ENCODE data around the gene RTP5.
"Not testable (repeated sequence)": the region's sequence is repeated elsewhere in the genome, so short reads cannot be mapped to it uniquely, and the experiment has no call there.

RTP5 gene

DNA sequence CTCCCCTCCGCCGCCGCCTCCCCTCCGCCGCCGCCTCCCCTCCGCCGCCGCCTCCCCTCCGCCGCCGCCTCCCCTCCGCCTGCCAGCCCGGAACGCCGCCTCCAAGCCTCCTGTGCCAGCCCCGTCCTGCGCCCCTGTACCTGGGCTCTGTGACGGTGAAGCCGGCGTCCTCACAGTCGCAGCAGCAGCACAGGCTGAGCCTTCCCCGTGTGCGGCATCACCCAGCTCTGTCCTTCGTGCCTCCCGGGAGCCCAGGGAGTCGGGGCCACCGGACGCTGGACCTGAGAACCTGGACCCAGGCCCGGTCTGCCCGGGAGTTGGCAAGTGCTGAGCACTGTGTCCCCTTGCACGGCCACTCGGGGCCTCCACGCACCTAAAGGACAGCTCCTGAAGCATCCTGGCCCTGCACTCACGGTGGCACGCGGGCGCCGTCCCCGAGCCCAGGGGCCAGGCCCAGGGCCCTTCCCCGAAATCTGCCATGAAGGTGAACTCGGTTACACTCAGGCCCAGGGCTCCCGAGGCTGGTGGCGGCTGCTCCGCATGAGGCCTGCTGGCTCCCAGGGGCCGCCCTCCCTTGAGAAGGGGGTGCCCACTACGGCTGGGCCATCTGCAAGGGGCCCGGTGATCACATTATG is 32.9 kb downstream of the RTP5 start:
- DNase-seq (ENCODE audit: low read depth), result no peak

DNA sequence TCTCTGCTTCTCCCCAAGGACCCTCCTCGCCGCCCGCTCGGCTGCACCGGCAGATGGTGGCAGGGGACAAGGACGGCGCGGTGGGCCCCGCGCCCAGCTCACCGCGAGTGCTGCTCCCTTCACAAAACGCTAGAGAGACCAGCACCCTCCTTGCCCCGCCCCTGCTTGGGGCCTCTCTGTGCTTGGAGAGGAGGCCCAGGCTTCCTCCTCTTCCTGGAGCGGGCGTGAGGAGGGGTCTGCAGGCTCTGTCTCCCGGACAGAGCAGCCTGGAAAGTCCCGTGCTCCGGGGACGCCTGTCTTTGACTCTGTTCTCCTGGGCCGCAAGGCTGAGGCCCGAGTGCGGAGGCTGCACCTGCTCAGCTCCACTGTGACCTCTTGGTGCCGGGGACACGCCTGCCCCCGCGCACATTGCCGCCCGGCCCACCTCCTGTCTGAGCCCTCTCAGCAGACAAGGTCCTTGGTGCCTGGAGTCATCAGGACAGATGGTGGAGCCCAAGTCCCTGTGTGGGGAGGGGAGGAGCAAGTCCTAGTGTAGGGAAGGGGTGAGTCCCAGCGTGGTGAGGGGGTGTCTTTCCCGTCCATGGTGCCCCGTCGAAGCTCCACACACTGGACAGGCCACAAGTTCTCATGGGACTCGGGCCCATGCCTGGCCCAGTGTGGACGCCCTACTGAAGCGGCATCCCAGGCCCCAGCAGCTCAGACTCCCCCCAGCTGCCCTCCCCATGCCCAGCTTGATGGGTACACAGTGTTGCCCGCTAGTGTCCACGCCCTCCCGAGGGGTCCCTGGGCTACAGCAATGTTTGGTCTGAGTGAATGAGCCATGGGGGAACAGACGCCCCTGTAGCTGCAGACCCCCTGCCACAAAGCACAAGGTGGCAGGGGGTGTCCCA is 33.8 kb downstream of the RTP5 start:
- no peak for DNase-seq (ENCODE audit: low read depth)

DNA sequence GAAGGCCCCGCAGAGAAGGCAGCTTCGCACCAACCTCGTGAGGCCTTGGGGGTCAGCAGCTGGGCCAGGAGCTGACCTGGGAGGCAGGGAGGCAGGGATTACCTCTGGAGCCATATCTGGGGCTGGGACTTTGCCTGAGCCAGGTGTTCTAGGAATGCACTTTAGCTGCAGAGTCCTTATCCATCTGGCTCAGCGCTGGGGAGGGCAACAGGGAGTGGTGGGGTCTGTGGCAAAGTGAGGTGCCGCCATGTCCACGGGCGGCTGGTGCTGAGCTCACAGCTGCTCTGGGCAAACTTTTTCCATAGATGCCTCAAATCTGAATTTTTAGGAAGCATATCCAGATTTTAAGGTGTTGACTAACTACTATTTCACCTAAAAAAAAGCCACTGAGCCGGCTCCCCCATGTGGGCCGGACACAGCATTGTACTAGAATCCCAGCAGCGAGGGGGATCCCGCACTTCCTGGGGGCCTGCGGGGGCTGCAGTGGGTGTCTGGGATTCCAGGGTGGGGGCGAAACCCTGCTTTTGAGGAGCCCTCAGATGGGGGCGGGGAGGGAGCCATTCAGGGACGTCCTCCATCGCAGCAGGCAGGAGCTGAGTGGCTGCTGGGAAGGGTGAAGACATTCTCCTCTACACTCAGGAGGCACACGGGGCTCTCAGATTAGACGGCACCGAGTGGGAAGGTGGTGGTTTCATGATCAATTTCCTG is 34.6 kb downstream of the RTP5 start:
- DNase-seq (ENCODE audit: low read depth), result no peak

DNA sequence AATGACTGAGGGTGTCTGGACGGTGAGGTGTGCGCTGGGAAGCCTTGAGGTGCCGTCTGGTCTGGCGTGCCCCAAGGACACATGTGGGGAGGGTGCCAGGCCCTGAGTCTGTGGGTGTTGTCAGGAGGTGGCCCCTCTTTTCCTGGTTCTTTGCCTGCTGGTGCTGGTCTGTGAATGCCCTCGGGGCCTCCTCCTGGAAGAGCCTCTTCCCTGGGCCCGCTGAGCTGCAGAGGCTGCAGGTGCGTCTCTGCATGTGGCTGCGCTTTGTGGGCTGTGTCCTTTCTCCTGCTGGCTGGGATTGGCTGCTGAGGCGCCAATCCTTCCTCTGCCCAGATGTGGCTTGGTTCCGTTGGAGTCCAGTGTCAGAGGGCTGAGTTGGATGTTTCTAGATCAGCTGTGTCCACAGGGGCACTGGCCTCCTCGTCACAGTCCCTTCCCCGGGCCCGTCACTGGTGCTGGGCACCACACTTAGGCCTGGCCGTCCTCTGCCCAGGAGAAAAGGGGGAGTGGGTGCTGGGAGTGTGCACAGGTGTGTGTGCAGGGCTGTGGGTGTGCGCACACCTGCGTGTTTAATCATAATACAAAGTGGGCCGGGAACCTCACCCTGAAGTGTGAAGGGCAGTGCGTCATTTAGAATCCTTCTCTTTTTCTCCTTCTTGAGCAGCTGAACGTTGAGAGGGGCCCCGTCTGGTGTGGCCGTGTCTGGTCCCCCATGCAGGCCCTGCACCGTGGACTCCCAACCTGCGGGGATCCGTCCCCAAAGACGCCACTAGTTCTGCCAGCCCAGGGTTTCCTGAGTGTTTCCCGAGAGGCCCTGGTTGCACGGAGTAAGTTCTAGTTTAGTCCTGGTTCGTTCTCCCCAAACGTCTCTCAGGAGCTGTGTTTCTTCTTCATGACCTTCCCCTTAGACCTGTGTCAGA is 35.5 kb downstream of the RTP5 start:
- DNase-seq (ENCODE audit: low read depth), result no peak

DNA sequence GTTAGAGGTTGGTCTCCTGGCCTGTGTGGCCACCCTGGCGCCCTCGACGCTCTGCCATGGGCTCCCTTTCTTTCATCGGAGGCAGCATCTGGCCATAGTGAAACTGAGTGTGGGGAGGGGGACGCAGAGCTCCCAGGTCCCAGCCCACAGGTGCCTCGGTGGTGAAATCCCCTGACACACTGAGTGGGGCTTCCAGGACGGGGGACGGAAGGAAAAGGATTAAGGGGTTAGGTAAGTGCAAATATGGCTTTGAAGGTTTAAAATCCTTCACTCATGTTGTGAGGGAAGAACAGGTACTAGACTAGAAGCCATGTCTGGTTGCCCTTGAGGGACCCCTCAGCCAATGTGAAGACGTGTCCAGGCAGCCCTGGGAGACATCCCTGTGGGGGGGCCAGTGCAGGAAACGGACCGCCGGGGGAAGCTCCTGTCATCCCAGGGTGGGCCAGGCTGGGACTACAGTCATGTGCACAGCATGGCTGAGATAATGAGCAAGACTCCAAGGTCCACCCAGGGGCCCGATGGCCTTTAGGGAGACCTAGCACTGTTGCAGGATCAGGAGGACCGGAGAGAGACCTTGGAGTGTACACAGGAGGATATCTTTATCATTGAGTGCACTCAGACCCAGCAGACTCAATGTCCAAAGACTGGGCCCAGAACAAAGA is 36.3 kb downstream of the RTP5 start:
- DNase-seq (ENCODE audit: low read depth), result no peak

DNA sequence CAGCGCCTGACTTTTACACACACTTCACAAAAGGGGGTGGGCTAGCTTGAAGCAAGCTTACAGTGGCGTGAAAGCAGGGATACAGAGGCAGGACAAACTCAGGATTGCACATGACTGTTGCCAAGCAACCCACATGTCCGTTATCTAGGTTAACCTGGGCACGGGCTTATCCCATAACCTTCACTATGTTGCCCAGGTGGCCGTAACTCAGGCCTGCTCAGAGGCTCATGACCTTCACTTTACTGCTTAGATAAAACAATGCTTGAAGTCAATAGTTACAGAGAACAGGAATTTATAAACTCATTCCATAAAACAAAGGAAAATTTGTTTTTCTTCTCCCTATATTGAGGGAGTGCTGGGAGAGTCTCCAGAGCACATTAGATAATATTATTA is 36.8 kb downstream of the RTP5 start:
- not testable (repeated sequence) for DNase-seq (ENCODE audit: low read depth)

DNA sequence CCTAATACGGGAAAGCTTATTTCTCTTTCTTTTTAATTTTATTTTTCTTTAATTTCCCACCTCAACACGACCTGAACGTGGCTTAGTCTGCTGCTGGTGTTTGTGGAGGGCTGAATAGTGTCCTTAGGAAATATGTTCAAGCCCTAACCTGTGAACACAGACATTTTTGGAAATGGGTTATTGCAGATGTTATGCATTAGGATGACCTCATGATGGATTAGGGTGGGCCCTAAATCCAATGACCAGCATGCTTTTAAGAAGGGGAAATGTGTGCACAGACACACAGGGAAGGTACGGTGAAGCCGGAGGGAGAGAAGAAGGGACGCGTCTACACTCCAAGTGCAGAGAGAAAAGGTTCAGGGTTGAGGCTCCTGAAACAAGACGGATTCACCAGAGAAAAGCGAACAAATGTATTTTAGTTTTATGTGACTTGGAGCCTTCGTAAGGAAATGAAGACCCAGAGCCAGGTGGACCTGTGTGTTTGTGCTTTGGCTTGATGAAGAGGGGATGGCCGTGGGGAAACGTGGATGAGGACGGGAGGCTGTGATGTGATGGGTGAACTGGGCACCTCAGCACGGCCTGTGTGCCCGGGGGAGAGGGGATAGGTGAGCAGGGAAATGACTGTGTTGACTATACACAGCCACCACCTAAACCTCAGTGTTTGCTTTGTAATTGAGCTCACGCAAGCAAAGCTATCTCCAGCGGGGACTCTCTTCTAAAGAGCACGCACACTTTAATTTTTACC is 37.5 kb downstream of the RTP5 start:
- no peak for DNase-seq (ENCODE audit: low read depth)

DNA sequence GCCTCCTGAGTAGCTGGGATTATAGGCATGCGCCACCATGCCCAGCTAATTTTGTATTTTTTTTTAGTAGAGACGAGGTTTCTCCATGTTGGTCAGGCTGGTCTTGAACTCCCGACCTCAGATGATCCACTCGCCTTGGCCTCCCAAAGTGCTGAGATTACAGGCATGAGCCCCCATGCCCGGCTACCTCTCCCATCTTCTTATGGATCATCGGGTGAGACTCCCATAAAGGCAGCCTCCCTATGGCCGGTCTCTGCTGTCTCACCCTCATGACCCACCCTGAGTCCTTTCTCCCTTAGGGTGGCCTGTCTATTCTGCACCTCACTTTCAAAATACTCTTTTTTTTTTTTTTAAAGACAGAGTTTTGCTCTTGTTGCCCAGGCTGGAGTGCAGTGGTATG is 38.3 kb downstream of the RTP5 start:
- not testable (repeated sequence) for DNase-seq (ENCODE audit: low read depth)

DNA sequence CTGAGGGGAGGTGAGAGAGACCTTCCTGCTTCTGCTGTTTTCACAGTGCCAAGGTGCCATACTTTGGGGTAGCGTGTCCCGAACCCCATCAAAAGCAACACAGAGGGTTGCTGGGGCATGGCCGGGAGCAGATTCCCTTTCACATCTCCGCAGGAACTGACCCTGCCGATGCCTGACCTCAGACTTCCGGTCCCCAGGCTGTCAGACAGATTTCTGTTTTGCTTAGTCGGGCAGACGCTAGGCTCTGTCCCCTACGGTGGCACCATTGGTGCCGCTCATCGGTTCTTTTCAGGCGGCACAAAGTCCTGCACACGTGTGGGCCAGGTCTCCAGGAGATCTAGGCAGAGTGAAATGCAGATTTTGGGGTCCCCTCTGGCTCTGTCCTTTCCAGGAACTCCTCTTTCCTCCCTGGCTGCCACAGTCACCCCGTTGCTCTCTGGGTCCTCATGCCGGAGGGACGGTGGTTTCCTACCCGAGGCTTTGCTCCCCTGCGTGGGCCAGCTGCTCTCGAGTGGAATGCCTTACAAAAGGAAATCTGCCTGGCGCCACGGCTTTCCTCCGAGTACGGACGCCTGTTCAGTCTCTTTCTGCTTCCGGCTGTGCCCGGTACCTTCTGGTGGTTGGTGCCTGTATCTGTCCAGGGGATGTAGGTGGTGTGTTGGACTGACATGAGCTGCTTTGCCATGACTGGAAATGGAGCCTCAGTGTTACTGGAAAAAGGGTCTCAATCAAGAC is 39.3 kb downstream of the RTP5 start:
- DNase-seq (ENCODE audit: low read depth), result no peak

DNA sequence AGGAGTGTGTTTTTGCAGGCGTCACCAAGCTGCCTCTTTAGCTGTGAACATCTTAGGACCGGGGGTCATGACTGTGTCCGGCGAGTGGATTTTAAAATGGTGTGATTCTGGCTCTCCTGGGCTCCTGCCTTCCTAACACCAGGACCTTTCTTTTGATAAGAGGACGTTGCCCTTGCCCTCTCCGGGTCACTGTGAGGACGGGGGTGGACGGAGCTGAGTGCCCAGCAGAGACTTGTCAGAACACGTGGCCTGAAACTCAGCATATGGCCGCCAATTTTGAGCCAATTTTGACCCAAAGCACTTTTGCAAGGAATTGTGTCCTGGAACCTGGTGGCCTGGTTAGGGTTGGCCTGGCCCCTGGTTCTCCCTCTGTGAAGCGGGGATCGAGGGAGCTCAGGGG is 40.2 kb downstream of the RTP5 start:
- no peak for DNase-seq (ENCODE audit: low read depth)

DNA sequence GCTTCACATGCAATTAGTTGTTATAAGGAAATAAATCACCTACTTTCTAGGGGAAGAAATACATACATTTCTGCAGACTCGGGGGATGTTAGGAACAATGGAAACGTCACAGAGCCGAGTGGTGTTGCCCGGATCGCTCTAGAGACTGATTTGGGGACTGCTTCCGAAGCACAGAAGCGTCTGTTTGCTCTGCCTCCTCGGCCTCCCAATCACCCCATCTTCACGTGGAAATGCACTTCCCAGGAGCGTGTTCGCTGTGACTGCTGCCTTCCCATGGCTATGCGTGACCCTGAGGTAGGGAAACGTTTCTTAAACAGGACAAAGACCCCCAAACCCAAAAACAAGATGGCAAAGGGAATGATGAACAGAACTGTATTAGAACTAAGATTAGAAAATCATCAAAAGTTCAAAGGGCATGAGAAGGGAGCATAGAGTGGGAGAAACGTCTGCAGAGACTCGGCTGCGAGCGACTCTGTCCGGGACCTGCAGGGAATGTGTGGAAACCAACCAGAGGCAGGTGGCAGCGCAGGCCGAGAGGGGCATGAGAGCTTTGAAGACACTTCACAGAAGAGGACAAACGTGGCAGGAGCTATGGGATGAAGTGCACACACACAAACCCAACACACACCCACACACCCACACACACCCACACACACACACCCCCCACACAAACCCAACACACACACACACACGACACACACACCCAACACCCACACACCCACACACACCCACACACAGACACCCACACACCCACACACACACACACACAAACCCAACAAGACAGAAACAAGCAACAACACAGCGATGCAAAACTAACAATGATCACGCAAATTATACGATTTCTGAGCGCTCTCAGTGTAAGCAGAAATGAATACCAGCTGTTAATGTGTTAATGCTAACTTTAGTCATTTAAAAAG is 41.3 kb downstream of the RTP5 start:
- DNase-seq (ENCODE audit: low read depth), result no peak

DNA sequence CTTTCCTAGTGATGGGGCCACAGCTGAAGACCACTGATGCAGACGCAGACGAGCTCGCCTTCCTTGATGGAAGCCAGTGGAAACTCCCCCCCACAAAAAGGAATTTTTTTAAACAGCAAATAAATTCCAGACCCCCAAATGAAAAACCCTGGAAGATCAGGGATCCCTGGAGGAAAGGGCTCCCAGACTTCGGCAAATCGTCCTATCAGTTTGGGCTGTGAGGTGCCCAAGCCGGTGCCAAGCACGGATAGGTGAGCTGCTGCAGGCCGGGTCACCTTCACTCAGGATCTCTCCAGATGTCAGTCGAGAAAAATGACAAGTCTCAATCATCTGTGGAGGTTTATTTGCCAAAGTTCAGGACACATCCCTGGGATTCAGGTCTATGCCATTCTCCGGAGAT is 42.0 kb downstream of the RTP5 start:
- DNase-seq (ENCODE audit: low read depth), result no peak

DNA sequence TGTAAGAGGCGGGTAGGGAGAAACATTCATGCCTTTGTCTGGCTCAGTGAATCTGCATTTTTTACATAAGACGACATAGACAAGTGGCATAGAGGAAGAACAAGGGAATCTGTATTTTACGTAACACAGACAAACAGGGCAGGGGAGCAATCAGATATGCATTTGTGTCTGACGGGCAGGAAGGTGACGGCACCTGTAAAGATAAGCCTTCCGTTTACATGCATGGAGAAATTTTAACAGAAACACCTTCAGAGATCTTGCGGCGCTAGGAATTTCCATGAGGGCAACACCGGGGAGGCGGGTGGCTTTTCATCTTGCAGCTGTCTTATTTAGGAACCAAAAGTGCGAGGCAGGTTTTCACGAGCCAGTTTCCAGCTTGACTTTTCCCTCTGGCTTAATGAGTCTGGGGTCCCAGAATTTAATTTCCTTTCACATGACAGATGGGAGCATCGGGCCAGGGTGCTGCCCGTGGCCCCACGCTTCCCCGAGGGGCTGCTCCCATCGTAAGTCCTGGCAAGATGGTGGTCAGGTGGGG is 42.6 kb downstream of the RTP5 start:
- DNase-seq (ENCODE audit: low read depth), result no peak

DNA sequence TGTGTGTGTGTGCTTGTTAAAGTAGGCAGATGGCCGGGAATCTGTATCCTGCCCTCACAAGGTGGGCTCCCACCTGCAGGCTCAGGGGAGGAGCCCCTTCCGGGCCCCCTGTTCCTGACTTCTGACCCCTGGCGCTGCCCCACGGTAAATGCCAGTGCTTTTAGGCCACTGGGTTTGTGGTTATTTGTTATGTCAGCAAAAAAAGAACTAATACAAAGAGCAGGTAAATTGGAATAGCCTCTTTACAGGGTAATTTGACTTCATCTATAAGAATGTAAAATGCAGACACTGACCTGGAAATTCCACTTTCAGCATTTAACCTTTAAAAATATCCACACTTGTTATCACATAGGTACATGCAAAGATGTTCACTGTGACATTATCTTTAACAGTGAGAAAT is 44.2 kb downstream of the RTP5 start:
- no peak for DNase-seq (ENCODE audit: low read depth)

DNA sequence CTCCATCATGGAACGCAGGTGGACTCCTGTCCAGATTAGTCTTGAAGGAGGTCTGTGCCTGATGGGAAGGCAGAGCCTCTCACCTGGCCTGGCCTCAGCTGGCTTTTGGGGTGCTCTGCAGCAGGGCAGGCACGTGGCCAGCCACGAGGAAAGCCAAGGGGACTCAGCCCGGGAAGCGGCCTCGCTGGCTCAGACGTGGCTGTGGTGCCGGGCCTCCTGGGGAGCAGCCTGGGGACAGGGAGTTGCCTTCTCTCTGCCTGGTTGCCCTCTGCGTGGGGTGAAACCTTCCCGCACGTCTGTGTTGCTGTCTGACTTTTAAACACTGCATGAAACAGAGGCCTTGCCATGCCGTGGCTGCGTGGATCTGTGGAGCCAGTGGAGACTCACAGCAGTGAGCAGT is 45.0 kb downstream of the RTP5 start:
- DNase-seq (ENCODE audit: low read depth), result no peak

DNA sequence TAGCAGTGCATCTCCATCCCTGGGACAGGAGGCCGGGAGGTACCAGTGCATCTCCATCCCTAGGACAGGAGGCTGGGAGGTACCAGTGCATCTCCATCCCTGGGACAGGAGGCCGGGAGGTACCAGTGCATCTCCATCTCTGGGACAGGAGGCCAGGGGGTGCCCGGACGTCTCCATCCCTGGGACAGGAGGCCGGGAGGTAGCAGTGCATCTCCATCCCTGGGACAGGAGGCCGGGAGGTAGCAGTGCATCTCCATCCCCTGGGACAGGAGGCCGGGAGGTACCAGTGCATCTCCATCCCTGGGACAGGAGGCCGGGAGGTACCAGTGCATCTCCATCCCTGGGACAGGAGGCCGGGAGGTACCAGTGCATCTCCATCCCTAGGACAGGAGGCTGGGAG is 52.1 kb downstream of the RTP5 start:
- not testable (repeated sequence) for DNase-seq (ENCODE audit: low read depth)

DNA sequence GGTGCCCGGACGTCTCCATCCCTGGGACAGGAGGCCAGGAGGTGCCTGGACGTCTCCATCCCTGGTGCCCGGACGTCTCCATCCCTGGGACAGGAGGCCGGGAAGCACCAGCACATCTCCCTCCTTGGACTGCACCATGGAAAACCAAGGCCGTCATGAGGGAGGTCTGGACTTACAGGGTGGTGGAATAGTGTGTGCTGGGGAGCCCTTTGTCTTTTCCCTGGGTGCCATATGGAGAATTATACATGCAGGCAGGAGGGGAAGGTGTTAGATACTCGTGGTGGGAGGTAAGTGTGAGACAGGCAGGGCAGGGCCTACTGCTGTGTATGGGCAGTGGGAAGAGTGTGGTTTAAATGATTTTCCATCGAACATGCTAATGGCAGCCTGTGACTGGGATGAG is 52.9 kb downstream of the RTP5 start:
- no peak for DNase-seq (ENCODE audit: low read depth)

DNA sequence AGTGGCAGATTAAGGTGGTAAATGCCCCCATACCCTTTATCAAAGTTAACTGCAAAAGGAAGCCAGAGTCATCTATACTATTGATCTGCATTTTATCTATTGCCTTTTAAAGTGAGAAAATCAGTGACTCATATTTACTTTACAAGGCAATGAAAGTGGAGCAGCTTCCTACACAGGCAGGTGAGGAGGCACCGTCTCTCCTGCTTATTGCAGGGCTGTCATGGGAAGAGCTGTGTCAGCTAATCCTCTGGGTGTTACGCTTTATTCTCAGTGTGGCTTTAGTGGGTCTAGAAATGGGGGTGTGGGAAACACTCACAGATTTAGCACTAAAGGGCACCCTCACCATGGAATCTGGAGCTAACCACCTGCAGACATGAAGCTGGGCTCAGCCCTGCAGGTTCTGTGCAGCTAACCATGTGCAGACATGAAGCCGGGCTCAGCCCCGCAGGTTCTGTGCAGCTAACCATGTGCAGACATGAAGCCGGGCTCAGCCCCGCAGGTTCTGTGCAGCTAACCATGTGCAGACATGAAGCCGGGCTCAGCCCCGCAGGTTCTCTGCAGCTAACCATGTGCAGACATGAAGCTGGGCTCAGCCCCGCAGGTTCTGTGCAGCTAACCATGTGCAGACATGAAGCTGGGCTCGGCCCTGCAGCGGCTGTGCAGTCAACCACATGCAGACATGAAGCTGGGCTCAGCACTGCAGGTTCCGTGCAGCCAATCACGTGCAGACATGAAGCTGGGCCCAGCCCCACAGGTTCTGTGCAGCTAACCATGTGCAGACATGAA is 53.5 kb downstream of the RTP5 start:
- DNase-seq (ENCODE audit: low read depth), result not testable (repeated sequence)
